Activated CD4-positive, alpha-beta memory T cell treated with anti-CD3 and anti-CD28 coated beads for 36 hours (primary cell): ENCODE data around the gene SMOC2. TPM values are rescaled to one million over a fixed set of nuclear protein-coding genes. Genes with fewer than 3 reads are reported as not detected.

Experiments used
- CTCF ChIA-PET: fragments of 350-600 bp; sonication (Branson Sonifier 250); formaldehyde crosslinking; loops from one replicate; lab custom pipeline; 2021; ENCODE audit warnings: antibody characterized with exemption, inconsistent platforms; lab: Charles Lee
- POLR2A ChIA-PET: fragments of 350-600 bp; sonication (Branson Sonifier 250); formaldehyde crosslinking; loops from one replicate; lab custom pipeline; 2021; ENCODE audit warnings: antibody characterized with exemption; lab: Charles Lee
- DNase-seq: peaks from one replicate; pipeline ENCODE4 v3.0.0-alpha.2; 2020
- H3K27ac Mint-ChIP-seq: one replicate; pipeline ENCODE4 v1.8.0; 2021; ENCODE audit warnings: mixed read lengths
- H3K27me3 Mint-ChIP-seq: one replicate; pipeline ENCODE4 v1.8.0; 2021; ENCODE audit warnings: mixed read lengths
- H3K36me3 Mint-ChIP-seq: one replicate; pipeline ENCODE4 v1.8.0; 2021; ENCODE audit warnings: mixed read lengths
- H3K4me1 Mint-ChIP-seq: one replicate; pipeline ENCODE4 v1.8.0; 2021; ENCODE audit warnings: low read depth, mixed read lengths
- H3K4me3 Mint-ChIP-seq: one replicate; pipeline ENCODE4 v1.8.0; 2021; ENCODE audit warnings: mild to moderate bottlenecking, mixed read lengths
- H3K9me3 Mint-ChIP-seq: one replicate; pipeline ENCODE4 v1.8.0; 2021; ENCODE audit warnings: mixed read lengths
- intact Hi-C: fragments of 100-400 bp; cut with micrococcal nuclease; formaldehyde crosslinking; loops from one replicate; pipeline ENCODE4 v1.15.1; 2023
- total RNA-seq, 2 experiments: library from RNA; stranded (reverse); gene quantifications; one replicate each; pipeline ENCODE4 v1.2.3, GENCODE V29; 2021

The SMOC2 gene
- total RNA-seq, 2 experiments from 2014 or later = not detected

- ChIA-PET POLR2A (no interaction called here), CTCF (no interaction called here)
- intact Hi-C loops = no loop called here
Measured at GRCh38 chr6:168599769-168600330, 158.9 kb downstream of the SMOC2 start.

GRCh38 chr6:168600381-168600780 is 159.4 kb downstream of the SMOC2 start:
- Mint-ChIP-seq H3K4me1 (no peaks in the 10 kb centered on the region), H3K9me3 (no peaks in the 10 kb centered on the region), H3K27ac (no peak overlapping the region), H3K4me3 (no peak overlapping the region), H3K27me3 (peaks cover 5% of the 10 kb centered on the region), H3K36me3 (no peaks in the 10 kb centered on the region)
- no peak for DNase-seq
- POLR2A ChIA-PET = no interaction called here
- intact Hi-C loops = no loop called here
- CTCF ChIA-PET = no interaction called here

More at GRCh38 chr6:168599769-168600330, 158.9 kb downstream of the SMOC2 start:
- no peak overlapping the region for H3K27ac Mint-ChIP-seq
- no peaks in the 10 kb centered on the region for H3K36me3 Mint-ChIP-seq
- peaks cover 5% of the 10 kb centered on the region for H3K27me3 Mint-ChIP-seq
- no peaks in the 10 kb centered on the region for H3K9me3 Mint-ChIP-seq
- no peak for DNase-seq
- H3K4me1 Mint-ChIP-seq = no peaks in the 10 kb centered on the region
- H3K4me3 Mint-ChIP-seq = no peak overlapping the region

- no peak overlapping the region for H3K4me3 Mint-ChIP-seq
- intact Hi-C loops = no loop called here
- CTCF ChIA-PET = no interaction called here
- H3K9me3 Mint-ChIP-seq = no peaks in the 10 kb centered on the region
- no peaks in the 10 kb centered on the region for H3K36me3 Mint-ChIP-seq
- peaks cover 5% of the 10 kb centered on the region for H3K27me3 Mint-ChIP-seq
- no peaks in the 10 kb centered on the region for H3K4me1 Mint-ChIP-seq
- no peak for DNase-seq
- POLR2A ChIA-PET = no interaction called here
- no peak overlapping the region for H3K27ac Mint-ChIP-seq
Measured at GRCh38 chr6:168601111-168601510, 160.1 kb downstream of the SMOC2 start.

- H3K4me3 Mint-ChIP-seq = no peak overlapping the region
- intact Hi-C loops = no loop called here
- no peak for DNase-seq
- POLR2A ChIA-PET = no interaction called here
- H3K27ac Mint-ChIP-seq = no peak overlapping the region
- CTCF ChIA-PET = no interaction called here
- H3K36me3 Mint-ChIP-seq = no peaks in the 10 kb centered on the region
- no peaks in the 10 kb centered on the region for H3K9me3 Mint-ChIP-seq
- peaks cover 5% of the 10 kb centered on the region for H3K27me3 Mint-ChIP-seq
- no peaks in the 10 kb centered on the region for H3K4me1 Mint-ChIP-seq
Measured at GRCh38 chr6:168601546-168601945, 160.6 kb downstream of the SMOC2 start.

DNA sequence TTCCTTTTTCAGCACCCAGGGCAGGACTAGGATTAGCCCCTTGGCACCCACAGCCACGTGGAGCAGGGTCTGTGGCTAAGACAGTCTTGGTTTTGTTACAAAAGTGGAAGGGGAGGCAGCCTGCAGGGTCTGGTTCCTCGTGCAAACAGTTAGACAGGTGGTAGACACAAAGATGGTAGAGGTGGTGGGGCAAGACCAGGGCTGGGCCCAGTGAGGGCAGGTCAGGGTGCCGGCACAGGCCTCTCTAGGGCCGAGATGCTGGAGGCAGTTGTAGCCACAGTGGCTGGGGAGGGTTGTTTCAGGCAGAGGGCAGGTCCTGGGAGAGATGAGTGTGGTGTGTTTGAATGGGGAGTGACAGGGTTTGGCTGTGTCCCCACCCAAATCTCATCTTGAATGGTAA is 161.6 kb downstream of the SMOC2 start:
- CTCF ChIA-PET = no interaction called here
- no peaks in the 10 kb centered on the region for H3K36me3 Mint-ChIP-seq
- H3K4me1 Mint-ChIP-seq = no peaks in the 10 kb centered on the region
- no peak overlapping the region for H3K4me3 Mint-ChIP-seq
- POLR2A ChIA-PET = no interaction called here
- intact Hi-C loops = no loop called here
- no peak for DNase-seq
- H3K9me3 Mint-ChIP-seq = no peaks in the 10 kb centered on the region
- H3K27me3 Mint-ChIP-seq = peaks cover 7% of the 10 kb centered on the region
- H3K27ac Mint-ChIP-seq = no peak overlapping the region

GRCh38 chr6:168603234-168603633 is 162.2 kb downstream of the SMOC2 start:
- H3K27me3 Mint-ChIP-seq = peaks cover 10% of the 10 kb centered on the region
- no peak for DNase-seq
- ChIA-PET CTCF (no interaction called here), POLR2A (no interaction called here)
- H3K4me3 Mint-ChIP-seq = no peak overlapping the region
- H3K36me3 Mint-ChIP-seq = no peaks in the 10 kb centered on the region
- H3K9me3 Mint-ChIP-seq = no peaks in the 10 kb centered on the region
- no peaks in the 10 kb centered on the region for H3K4me1 Mint-ChIP-seq
- no peak overlapping the region for H3K27ac Mint-ChIP-seq
- intact Hi-C loops = no loop called here

GRCh38 chr6:168605964-168606363 is 165.0 kb downstream of the SMOC2 start:
- POLR2A ChIA-PET = no interaction called here

GRCh38 chr6:168606722-168607121 is 165.7 kb downstream of the SMOC2 start:
- Mint-ChIP-seq H3K9me3 (no peaks in the 10 kb centered on the region), H3K27me3 (peaks cover 10% of the 10 kb centered on the region), H3K4me1 (no peaks in the 10 kb centered on the region), H3K27ac (no peak overlapping the region), H3K4me3 (no peak overlapping the region), H3K36me3 (no peaks in the 10 kb centered on the region)
- CTCF ChIA-PET = no interaction called here
- POLR2A ChIA-PET = no interaction called here
- intact Hi-C loops = no loop called here
- DNase-seq = no peak

More at GRCh38 chr6:168605964-168606363, 165.0 kb downstream of the SMOC2 start:
- no peaks in the 10 kb centered on the region for H3K9me3 Mint-ChIP-seq
- peaks cover 10% of the 10 kb centered on the region for H3K27me3 Mint-ChIP-seq
- no peak overlapping the region for H3K27ac Mint-ChIP-seq
- CTCF ChIA-PET = no interaction called here
- intact Hi-C loops = no loop called here
- no peaks in the 10 kb centered on the region for H3K4me1 Mint-ChIP-seq
- no peak overlapping the region for H3K4me3 Mint-ChIP-seq
- DNase-seq = no peak
- H3K36me3 Mint-ChIP-seq = no peaks in the 10 kb centered on the region

DNA sequence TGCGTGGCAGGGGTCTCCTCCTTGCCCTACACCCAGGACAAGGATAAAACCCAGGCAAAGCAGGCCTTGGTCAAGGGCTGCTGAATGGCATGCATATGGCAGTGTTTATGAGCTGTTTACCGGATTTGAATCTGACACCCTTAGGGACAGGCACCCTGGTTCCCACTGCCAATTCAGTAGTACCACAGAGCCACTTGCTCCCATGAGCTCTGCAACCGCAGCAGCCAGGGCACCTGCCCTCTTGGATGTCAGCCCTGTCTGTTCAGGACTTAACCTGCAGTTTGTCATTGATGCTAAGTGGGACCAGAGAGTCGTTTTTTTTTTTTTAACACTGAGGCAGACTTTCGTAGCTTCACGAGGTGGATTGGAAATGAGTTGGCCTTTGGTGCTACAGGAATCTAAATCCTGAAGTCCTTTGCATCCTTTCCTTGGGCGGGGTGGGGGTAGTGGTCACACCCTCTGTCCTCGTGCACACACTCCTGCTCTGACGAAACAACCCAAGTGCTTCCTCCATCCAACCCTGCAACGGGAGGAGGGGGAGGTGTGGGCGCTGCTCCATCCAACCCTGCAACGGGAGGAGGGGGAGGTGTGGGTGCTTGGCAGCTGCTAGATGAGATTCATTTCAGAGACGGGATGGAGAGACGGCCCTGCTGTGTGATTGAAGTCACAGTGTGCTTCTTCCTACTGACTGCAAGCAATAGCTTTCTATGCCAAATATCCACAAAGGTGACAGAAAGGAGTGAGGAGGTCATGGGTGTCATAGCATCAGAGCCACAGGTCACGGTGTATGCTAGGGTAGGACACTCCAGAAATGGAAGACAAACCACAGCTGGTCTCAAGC is 166.5 kb downstream of the SMOC2 start:
- no peak overlapping the region for H3K4me3 Mint-ChIP-seq
- ChIA-PET POLR2A (no interaction called here), CTCF (no interaction called here)
- H3K27ac Mint-ChIP-seq = no peak overlapping the region
- H3K36me3 Mint-ChIP-seq = no peaks in the 10 kb centered on the region
- H3K4me1 Mint-ChIP-seq = no peaks in the 10 kb centered on the region
- intact Hi-C loops = no loop called here
- DNase-seq = no peak
- peaks cover 9% of the 10 kb centered on the region for H3K27me3 Mint-ChIP-seq
- no peaks in the 10 kb centered on the region for H3K9me3 Mint-ChIP-seq

- peaks cover 9% of the 10 kb centered on the region for H3K27me3 Mint-ChIP-seq
- no peaks in the 10 kb centered on the region for H3K36me3 Mint-ChIP-seq
- DNase-seq = no peak
- intact Hi-C loops = no loop called here
- H3K27ac Mint-ChIP-seq = no peak overlapping the region
- no peak overlapping the region for H3K4me3 Mint-ChIP-seq
- ChIA-PET CTCF (no interaction called here), POLR2A (no interaction called here)
- H3K4me1 Mint-ChIP-seq = no peaks in the 10 kb centered on the region
- no peaks in the 10 kb centered on the region for H3K9me3 Mint-ChIP-seq
Measured at GRCh38 chr6:168608113-168608400, 167.1 kb downstream of the SMOC2 start.

- Mint-ChIP-seq H3K27ac (no peak overlapping the region), H3K9me3 (peaks cover 3% of the 10 kb centered on the region), H3K4me1 (no peaks in the 10 kb centered on the region), H3K36me3 (no peaks in the 10 kb centered on the region), H3K4me3 (no peak overlapping the region), H3K27me3 (peaks cover 5% of the 10 kb centered on the region)
- CTCF ChIA-PET = no interaction called here
- POLR2A ChIA-PET = no interaction called here
- intact Hi-C loops = no loop called here
- DNase-seq = no peak
Measured at GRCh38 chr6:168609026-168609685, 168.2 kb downstream of the SMOC2 start.

- H3K9me3 Mint-ChIP-seq = peaks cover 3% of the 10 kb centered on the region
- H3K4me3 Mint-ChIP-seq = no peak overlapping the region
- DNase-seq = no peak
- CTCF ChIA-PET = no interaction called here
- POLR2A ChIA-PET = no interaction called here
- H3K27me3 Mint-ChIP-seq = peaks cover 5% of the 10 kb centered on the region
- no peaks in the 10 kb centered on the region for H3K36me3 Mint-ChIP-seq
- H3K27ac Mint-ChIP-seq = no peak overlapping the region
- intact Hi-C loops = no loop called here
- no peaks in the 10 kb centered on the region for H3K4me1 Mint-ChIP-seq
Measured at GRCh38 chr6:168609914-168610490, 169.0 kb downstream of the SMOC2 start.
